ENCODE measurements around the gene OXSM. TPM values are rescaled to one million over a fixed set of nuclear protein-coding genes. Genes with fewer than 3 reads are reported as not detected.

OXSM gene
- polyA plus RNA-seq, 1 experiment: 19.7 TPM

GRCh38 chr3:25830373-25831280 is 40.7 kb downstream of the OXSM start:
- Histone ChIP-seq H3K27me3 (ENCODE audit: control insufficient read depth, insufficient read depth, low read length) (no peaks in the 10 kb centered on the region), H3K27ac (ENCODE audit: low read depth, low read length) (no peak overlapping the region), H3K9me3 (ENCODE audit: control insufficient read depth, insufficient read depth, low read length) (no peaks in the 10 kb centered on the region), H3K4me3 (ENCODE audit: low read depth, low read length) (no peak overlapping the region)
- DNase-seq (ENCODE audit: low read depth, low spot score): no peak
- ChIA-PET POLR2A (no interaction called here), CTCF (interaction anchor here (0.6 to 3.3 kb wide), 12 partner anchors 11 to 237 kb away, joined by 3 to 72 read pairs (median 3); no protein-coding TSS in a partner anchor)
- no peak for TF ChIP-seq CTCF (IDR thresholded peaks at IDR 0.05; ENCODE audit: low read depth, low read length)

- Histone ChIP-seq H3K9me3 (ENCODE audit: control insufficient read depth, insufficient read depth, low read length) (no peaks in the 10 kb centered on the region), H3K27ac (ENCODE audit: low read depth, low read length) (no peak overlapping the region), H3K27me3 (ENCODE audit: control insufficient read depth, insufficient read depth, low read length) (no peaks in the 10 kb centered on the region), H3K4me3 (ENCODE audit: low read depth, low read length) (no peak overlapping the region)
- POLR2A ChIA-PET: interaction anchor here (0.6 kb wide), 1 partner anchor 1925 kb away, joined by 3 read pairs; no protein-coding TSS in a partner anchor
- DNase-seq (ENCODE audit: low read depth, low spot score): no peak
- peak; percentile 61 for TF ChIP-seq CTCF (IDR thresholded peaks at IDR 0.05; ENCODE audit: low read depth, low read length)
- CTCF ChIA-PET: interaction anchor here (0.6 to 3.3 kb wide), 10 partner anchors 12 to 238 kb away, joined by 3 to 72 read pairs (median 3); no protein-coding TSS in a partner anchor
Measured at GRCh38 chr3:25831578-25831977, 41.7 kb downstream of the OXSM start.

GRCh38 chr3:25834346-25834745 is 44.5 kb downstream of the OXSM start:
- Histone ChIP-seq H3K4me3 (ENCODE audit: low read depth, low read length) (no peak overlapping the region), H3K27me3 (ENCODE audit: control insufficient read depth, insufficient read depth, low read length) (no peaks in the 10 kb centered on the region), H3K9me3 (ENCODE audit: control insufficient read depth, insufficient read depth, low read length) (no peaks in the 10 kb centered on the region), H3K27ac (ENCODE audit: low read depth, low read length) (no peak overlapping the region)
- ChIA-PET CTCF (interaction anchor here (0.9 to 1.9 kb wide), 2 partner anchors 23 to 186 kb away, joined by 5 to 7 read pairs; no protein-coding TSS in a partner anchor), POLR2A (interaction anchor here (1.1 kb wide), 1 partner anchor 14 kb away, joined by 4 read pairs; no protein-coding TSS in a partner anchor)
- no peak for TF ChIP-seq CTCF (IDR thresholded peaks at IDR 0.05; ENCODE audit: low read depth, low read length)
- DNase-seq (ENCODE audit: low read depth, low spot score): no peak

GRCh38 chr3:25836579-25836978 is 46.7 kb downstream of the OXSM start:
- POLR2A ChIA-PET: no interaction called here
- Histone ChIP-seq H3K4me3 (ENCODE audit: low read depth, low read length) (no peak overlapping the region), H3K27me3 (ENCODE audit: control insufficient read depth, insufficient read depth, low read length) (no peaks in the 10 kb centered on the region), H3K27ac (ENCODE audit: low read depth, low read length) (no peak overlapping the region), H3K9me3 (ENCODE audit: control insufficient read depth, insufficient read depth, low read length) (no peaks in the 10 kb centered on the region)
- no peak for DNase-seq (ENCODE audit: low read depth, low spot score)
- CTCF ChIA-PET: interaction anchor here (1.9 kb wide), 1 partner anchor 21 kb away, joined by 7 read pairs; no protein-coding TSS in a partner anchor
- TF ChIP-seq CTCF (IDR thresholded peaks at IDR 0.05; ENCODE audit: low read depth, low read length): no peak

GRCh38 chr3:25837038-25837437 is 47.1 kb downstream of the OXSM start:
- CTCF ChIA-PET: interaction anchor here (0.9 to 1.4 kb wide), 2 partner anchors 20 to 189 kb away, joined by 6 to 9 read pairs; no protein-coding TSS in a partner anchor
- TF ChIP-seq CTCF (IDR thresholded peaks at IDR 0.05; ENCODE audit: low read depth, low read length): no peak
- POLR2A ChIA-PET: no interaction called here
- DNase-seq (ENCODE audit: low read depth, low spot score): no peak
- H3K27ac ChIP-seq (ENCODE audit: low read depth, low read length): no peak overlapping the region
- H3K9me3 ChIP-seq (ENCODE audit: control insufficient read depth, insufficient read depth, low read length): no peaks in the 10 kb centered on the region
- H3K27me3 ChIP-seq (ENCODE audit: control insufficient read depth, insufficient read depth, low read length): no peaks in the 10 kb centered on the region
- H3K4me3 ChIP-seq (ENCODE audit: low read depth, low read length): no peak overlapping the region
